MCF 10A (cell line): ENCODE data around the gene GALM. TPM values are rescaled to one million over a fixed set of nuclear protein-coding genes. Genes with fewer than 3 reads are reported as not detected.

Experiments
- BruUV-seq: library from RNA; stranded (reverse); fragments of 400-500 nt; replicated peaks from 2 replicates; lab custom pipeline; 2021; lab: Mats Ljungman, UMichigan
- CTCF ChIA-PET: fragments of 300-600 bp; sonication (Branson Sonifier 250); formaldehyde crosslinking; extraction: SDS; loops from one replicate; lab custom pipeline; 2021; ENCODE audit warnings: antibody characterized with exemption, inconsistent platforms; lab: Yijun Ruan, JAX
- POLR2A ChIA-PET: fragments of 300-600, 350-650 bp; sonication (Branson Sonifier 250); formaldehyde crosslinking; extraction: SDS; loops from one replicate; lab custom pipeline; 2020; ENCODE audit warnings: antibody characterized with exemption, inconsistent platforms; lab: Yijun Ruan, JAX
- DNase-seq: peaks from one replicate; pipeline ENCODE4 v3.0.0-alpha.2; 2018; ENCODE audit not compliant: unreplicated experiment
- H3K27ac Mint-ChIP-seq: one replicate; pipeline ENCODE4 v1.8.0; 2022; ENCODE audit warnings: mild to moderate bottlenecking, low read depth, mixed read lengths; ENCODE audit not compliant: unreplicated experiment
- H3K27me3 Mint-ChIP-seq: one replicate; pipeline ENCODE4 v1.8.0; 2022; ENCODE audit warnings: mixed read lengths; ENCODE audit not compliant: insufficient read depth, unreplicated experiment
- H3K36me3 Mint-ChIP-seq: one replicate; pipeline ENCODE4 v1.8.0; 2022; ENCODE audit warnings: mild to moderate bottlenecking, moderate library complexity, mixed read lengths; ENCODE audit not compliant: insufficient read depth, unreplicated experiment
- H3K4me1 Mint-ChIP-seq: one replicate; pipeline ENCODE4 v1.8.0; 2022; ENCODE audit warnings: mixed read lengths; ENCODE audit not compliant: insufficient read depth, unreplicated experiment
- H3K4me3 Mint-ChIP-seq: one replicate; pipeline ENCODE4 v1.8.0; 2022; ENCODE audit warnings: mild to moderate bottlenecking, moderate library complexity, mixed read lengths; ENCODE audit not compliant: unreplicated experiment
- H3K9me3 Mint-ChIP-seq: one replicate; pipeline ENCODE4 v1.8.0; 2022; ENCODE audit warnings: mixed read lengths; ENCODE audit not compliant: unreplicated experiment
- intact Hi-C: fragments of 100-400 bp; cut with micrococcal nuclease; formaldehyde crosslinking; loops from 2 replicates; pipeline ENCODE4 v1.14.1; 2022
- total RNA-seq: library from RNA; stranded (reverse); gene quantifications from 2 replicates; pipeline ENCODE4 v1.2.3, GENCODE V29; 2022
- TF ChIP-seq, protein P1 (sequence below): fragments of 200-600 bp; IDR thresholded peaks from one replicate; pipeline ENCODE4 v1.8.0; 2022; ENCODE audit warnings: antibody characterized with exemption, mild to moderate bottlenecking; ENCODE audit not compliant: unreplicated experiment

Gene GALM
- total RNA-seq, 1 experiment from 2014 or later, result not detected

DNA sequence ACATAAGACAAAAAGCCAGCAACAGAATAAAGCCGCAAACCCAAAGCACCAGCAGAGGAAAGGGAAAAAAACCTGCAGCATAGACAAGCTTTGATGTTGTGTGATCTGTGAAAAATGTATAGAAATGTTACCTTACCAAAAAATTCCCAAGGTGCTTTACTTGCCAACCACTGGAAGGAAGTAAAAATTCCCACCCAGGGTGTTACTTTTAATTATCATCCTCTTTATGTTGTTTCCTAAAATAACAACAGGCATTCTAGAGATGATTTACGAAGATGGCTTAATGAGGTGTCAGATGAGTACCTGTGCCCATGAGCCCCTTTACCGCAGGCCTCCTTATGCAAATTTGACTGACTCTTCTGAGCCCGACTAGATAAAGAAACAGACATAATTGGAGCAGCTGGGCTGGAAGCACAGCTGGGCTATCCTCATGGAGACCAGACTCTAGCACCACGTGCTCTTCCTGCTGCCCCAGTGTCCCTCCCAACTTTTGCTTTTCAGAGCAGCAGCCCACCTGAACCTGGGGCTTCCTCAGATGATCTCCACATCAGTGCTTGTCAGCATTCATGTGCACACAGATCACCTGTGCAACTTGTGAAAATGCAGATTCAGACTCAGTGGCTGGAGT is 43.8 kb downstream of the GALM start:
- no TSS peak for BruUV-seq
- no peaks in the 10 kb centered on the region for H3K36me3 Mint-ChIP-seq
- no peak overlapping the region for H3K27ac Mint-ChIP-seq

DNA sequence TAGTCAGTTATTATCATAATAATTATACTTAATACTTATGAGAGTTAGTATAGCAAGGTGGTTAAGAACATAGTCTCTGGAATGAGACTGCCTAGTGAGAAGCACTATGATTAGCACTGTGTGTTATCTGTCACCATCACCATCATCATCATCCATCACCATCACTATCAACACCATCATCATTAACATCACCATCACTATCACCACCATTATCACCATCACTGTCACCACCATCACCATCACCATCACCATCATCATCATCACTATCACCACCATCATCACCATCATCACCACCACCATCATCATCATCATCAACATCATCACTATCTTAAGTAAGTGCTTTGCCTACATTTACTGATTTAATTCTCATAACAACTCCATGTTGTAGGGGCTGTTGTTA is 45.6 kb downstream of the GALM start:
- POLR2A ChIA-PET, result no interaction called here
- Mint-ChIP-seq H3K27ac (no peak overlapping the region), H3K9me3 (peaks cover 8% of the 10 kb centered on the region), H3K4me3 (no peak overlapping the region), H3K36me3 (no peaks in the 10 kb centered on the region), H3K27me3 (peaks cover 10% of the 10 kb centered on the region), H3K4me1 (no peaks in the 10 kb centered on the region)
- no TSS peak for BruUV-seq
- DNase-seq, result no peak
- CTCF ChIA-PET, result interaction anchor here (0.7 kb wide), 1 partner anchor 120 kb away, joined by 3 read pairs; no protein-coding TSS in a partner anchor
- intact Hi-C loops, result no loop called here
- TF ChIP-seq, protein P1, sequence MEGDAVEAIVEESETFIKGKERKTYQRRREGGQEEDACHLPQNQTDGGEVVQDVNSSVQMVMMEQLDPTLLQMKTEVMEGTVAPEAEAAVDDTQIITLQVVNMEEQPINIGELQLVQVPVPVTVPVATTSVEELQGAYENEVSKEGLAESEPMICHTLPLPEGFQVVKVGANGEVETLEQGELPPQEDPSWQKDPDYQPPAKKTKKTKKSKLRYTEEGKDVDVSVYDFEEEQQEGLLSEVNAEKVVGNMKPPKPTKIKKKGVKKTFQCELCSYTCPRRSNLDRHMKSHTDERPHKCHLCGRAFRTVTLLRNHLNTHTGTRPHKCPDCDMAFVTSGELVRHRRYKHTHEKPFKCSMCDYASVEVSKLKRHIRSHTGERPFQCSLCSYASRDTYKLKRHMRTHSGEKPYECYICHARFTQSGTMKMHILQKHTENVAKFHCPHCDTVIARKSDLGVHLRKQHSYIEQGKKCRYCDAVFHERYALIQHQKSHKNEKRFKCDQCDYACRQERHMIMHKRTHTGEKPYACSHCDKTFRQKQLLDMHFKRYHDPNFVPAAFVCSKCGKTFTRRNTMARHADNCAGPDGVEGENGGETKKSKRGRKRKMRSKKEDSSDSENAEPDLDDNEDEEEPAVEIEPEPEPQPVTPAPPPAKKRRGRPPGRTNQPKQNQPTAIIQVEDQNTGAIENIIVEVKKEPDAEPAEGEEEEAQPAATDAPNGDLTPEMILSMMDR, result no peak

More for the DNA sequence above, 43.8 kb downstream of the GALM start:
- intact Hi-C loops, result no loop called here
- CTCF ChIA-PET, result interaction anchor here (0.6 kb wide), 1 partner anchor 1878 kb away, joined by 3 read pairs; no protein-coding TSS in a partner anchor
- POLR2A ChIA-PET, result no interaction called here
- DNase-seq, result no peak
- peaks cover 21% of the 10 kb centered on the region for H3K27me3 Mint-ChIP-seq
- H3K9me3 Mint-ChIP-seq, result peaks cover 8% of the 10 kb centered on the region
- no peak overlapping the region for H3K4me3 Mint-ChIP-seq
- TF ChIP-seq, protein P1, result no peak
- H3K4me1 Mint-ChIP-seq, result no peaks in the 10 kb centered on the region

DNA sequence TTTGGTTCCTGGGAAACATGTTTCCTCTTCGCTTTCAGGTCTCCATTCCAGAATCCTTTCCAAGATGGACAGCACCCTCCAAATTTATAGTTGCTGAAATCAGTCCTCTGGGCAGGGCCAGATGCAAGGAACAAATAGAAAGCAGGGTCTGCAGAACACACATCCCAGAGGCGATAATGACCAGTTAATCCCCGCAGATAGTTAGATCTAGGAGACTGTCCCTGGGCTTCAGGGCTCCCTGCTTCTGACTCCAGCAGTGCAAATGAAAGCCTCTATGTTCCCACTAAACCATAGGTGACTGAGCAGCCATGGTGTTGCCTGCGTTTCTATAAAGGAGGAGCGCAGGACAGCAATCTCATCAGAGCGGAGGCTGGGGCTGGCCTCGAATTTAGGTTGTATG is 46.5 kb downstream of the GALM start:
- no TSS peak for BruUV-seq
- CTCF ChIA-PET, result interaction anchor here (0.7 kb wide), 1 partner anchor 121 kb away, joined by 3 read pairs; no protein-coding TSS in a partner anchor

DNA sequence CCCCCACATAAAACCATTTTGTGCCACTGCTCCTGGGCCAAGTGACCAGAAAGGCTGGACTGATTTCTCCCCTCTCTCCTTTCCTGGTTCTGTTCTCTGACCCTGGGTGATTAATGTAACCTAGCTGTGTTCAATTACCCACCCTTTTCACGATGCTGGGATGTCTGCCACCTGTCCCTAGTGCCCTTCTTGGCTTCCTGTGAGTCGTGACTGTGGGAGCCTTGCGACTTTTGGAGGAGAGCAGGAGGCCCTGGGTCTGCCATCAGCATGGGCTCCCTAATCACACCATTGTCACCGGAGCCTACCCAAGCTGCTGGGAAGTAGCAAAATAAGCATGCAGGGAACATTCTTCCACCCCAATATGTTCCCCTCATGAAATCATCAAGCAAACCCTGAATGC is 47.0 kb downstream of the GALM start:
- intact Hi-C loops, result no loop called here
- Mint-ChIP-seq H3K36me3 (no peaks in the 10 kb centered on the region), H3K27ac (no peak overlapping the region), H3K27me3 (peaks cover 10% of the 10 kb centered on the region), H3K4me3 (no peak overlapping the region), H3K9me3 (peaks cover 8% of the 10 kb centered on the region), H3K4me1 (no peaks in the 10 kb centered on the region)
- BruUV-seq, result no TSS peak
- ChIA-PET CTCF (interaction anchor here (1.5 kb wide), 1 partner anchor 132 kb away, joined by 3 read pairs; no protein-coding TSS in a partner anchor), POLR2A (no interaction called here)
- TF ChIP-seq, protein P1, result no peak
- DNase-seq, result no peak

More for the DNA sequence above, 46.5 kb downstream of the GALM start:
- intact Hi-C loops, result no loop called here
- TF ChIP-seq, protein P1, result no peak
- Mint-ChIP-seq H3K27ac (no peak overlapping the region), H3K27me3 (peaks cover 10% of the 10 kb centered on the region), H3K9me3 (peaks cover 8% of the 10 kb centered on the region), H3K4me3 (no peak overlapping the region), H3K36me3 (no peaks in the 10 kb centered on the region), H3K4me1 (no peaks in the 10 kb centered on the region)
- POLR2A ChIA-PET, result no interaction called here
- no peak for DNase-seq
